ENCODE data around the gene SERF2.
"Not testable (repeated sequence)": the region's sequence is repeated elsewhere in the genome, so short reads cannot be mapped to it uniquely, and the experiment has no call there.

SERF2 gene

GRCh38 chr15:43826508-43827341 is 34.6 kb downstream of the SERF2 start, which contains the start of gene WDR76:
Gene WDR76, plus strand, starts transcription at chr15:43827002. Its CDS starts 31 bp downstream, at chr15:43827033.
- peak within 1 kb of the TSS; percentile 35 for H3K27ac ChIP-seq
- DNase-seq (ENCODE audit: low read depth, low spot score), result no peak

DNA sequence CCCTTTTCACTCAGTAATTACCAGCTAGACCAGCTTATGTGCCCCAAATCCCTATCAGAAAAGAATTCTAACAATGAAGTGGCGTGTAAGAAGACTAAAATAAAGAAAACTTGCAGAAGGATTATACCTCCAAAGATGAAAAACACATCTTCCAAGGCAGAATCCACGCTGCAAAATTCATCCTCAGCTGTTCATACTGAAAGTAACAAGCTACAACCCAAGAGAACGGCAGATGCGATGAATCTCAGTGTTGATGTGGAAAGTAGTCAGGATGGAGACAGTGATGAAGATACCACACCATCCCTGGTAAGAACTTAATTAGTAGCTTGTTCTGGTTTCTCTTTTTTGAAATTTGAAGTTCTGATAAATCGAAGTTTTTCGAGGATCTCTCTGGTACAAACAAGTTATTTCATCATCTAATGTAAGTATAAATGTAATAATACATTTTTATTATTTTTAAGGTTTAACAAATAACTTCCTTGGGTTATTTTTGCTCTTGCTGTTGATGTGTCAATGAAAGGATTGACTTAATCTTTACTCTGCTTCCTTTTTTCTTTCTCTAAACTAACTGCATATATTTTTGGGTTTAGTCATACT is 36.0 kb downstream of the SERF2 start:
- DNase-seq (ENCODE audit: low read depth, low spot score), result no peak
- no peak overlapping the region for H3K27ac ChIP-seq

- DNase-seq (ENCODE audit: low read depth, low spot score); H3K27ac ChIP-seq: not testable (repeated sequence)
Measured at GRCh38 chr15:43829951-43830540, 37.9 kb downstream of the SERF2 start.

- H3K27ac ChIP-seq; DNase-seq (ENCODE audit: low read depth, low spot score): not testable (repeated sequence)
Measured at GRCh38 chr15:43830691-43831275, 38.7 kb downstream of the SERF2 start.

GRCh38 chr15:43831519-43832052 is 39.5 kb downstream of the SERF2 start:
- not testable (repeated sequence) for H3K27ac ChIP-seq; DNase-seq (ENCODE audit: low read depth, low spot score)

DNA sequence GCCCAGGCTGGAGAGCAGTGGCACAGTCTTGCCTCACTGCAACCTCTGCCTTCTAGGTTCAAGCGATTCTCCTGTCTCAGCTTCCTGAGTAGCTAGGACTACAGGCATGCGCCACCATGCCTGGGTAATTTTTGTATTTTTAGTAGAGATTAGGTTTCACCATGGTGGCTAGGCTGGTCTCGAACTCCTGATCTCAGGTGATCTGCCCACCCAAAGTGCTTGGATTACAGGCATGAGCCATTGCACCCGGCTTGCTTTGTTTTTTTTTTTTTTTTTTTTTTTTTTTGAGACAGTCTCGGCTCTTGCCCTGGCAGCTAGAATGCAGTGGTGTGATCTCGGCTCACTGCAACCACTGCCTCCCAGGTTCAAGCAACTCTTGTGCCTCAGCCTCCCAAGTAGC is 40.4 kb downstream of the SERF2 start:
- DNase-seq (ENCODE audit: low read depth, low spot score); H3K27ac ChIP-seq: not testable (repeated sequence)

GRCh38 chr15:43845421-43845820 is 53.3 kb downstream of the SERF2 start:
- DNase-seq (ENCODE audit: low read depth, low spot score), result no peak
- no peak overlapping the region for H3K27ac ChIP-seq

Measured in epithelial cell of prostate (primary cell).